Measurements from ENCODE around the gene PLXNB3. TPM values are rescaled to one million over a fixed set of nuclear protein-coding genes. Genes with fewer than 3 reads are reported as not detected.
"Not testable (repeated sequence)": the region's sequence is repeated elsewhere in the genome, so short reads cannot be mapped to it uniquely, and the experiment has no call there.

The PLXNB3 gene
- total RNA-seq, 1 donor from 2014 or later: 1.0 TPM

- Histone ChIP-seq H3K4me1 (ENCODE audit: control insufficient read depth in 3 of 3, insufficient read depth in 3 of 3, low read length in 3 of 3) (no peaks in the 10 kb centered on the region), H3K9me3 (ENCODE audit: control insufficient read depth in 3 of 3, low read length in 3 of 3) (no peaks in the 10 kb centered on the region), H3K27me3 (ENCODE audit: control insufficient read depth in 3 of 3, insufficient read depth in 3 of 3, low read length in 3 of 3) (peaks cover 0 to 4% (median 0%) of the 10 kb centered on the region in 3 donors), H3K27ac (ENCODE audit: low read depth, low read length) (no peak overlapping the region), H3K9ac (ENCODE audit: low read depth in 1 of 3, low read length in 3 of 3) (no peak overlapping the region), H3K4me3 (ENCODE audit: low read length in 3 of 3) (no peak overlapping the region), H3K36me3 (ENCODE audit: control insufficient read depth in 3 of 3, insufficient read depth in 3 of 3, low read length in 3 of 3) (no peaks in the 10 kb centered on the region)
Measured at GRCh38 chrX:153807976-153808375, 43.9 kb downstream of the PLXNB3 start.

GRCh38 chrX:153812220-153812619, 48.2 kb downstream of the PLXNB3 start:
- H3K36me3 ChIP-seq (ENCODE audit: control insufficient read depth in 3 of 3, insufficient read depth in 3 of 3, low read length in 3 of 3): no peaks in the 10 kb centered on the region
- H3K27ac ChIP-seq (ENCODE audit: low read depth, low read length): no peak overlapping the region
- H3K4me1 ChIP-seq (ENCODE audit: control insufficient read depth in 3 of 3, insufficient read depth in 3 of 3, low read length in 3 of 3): no peaks in the 10 kb centered on the region
- H3K9me3 ChIP-seq (ENCODE audit: control insufficient read depth in 3 of 3, low read length in 3 of 3): no peaks in the 10 kb centered on the region
- no peak overlapping the region for H3K4me3 ChIP-seq (ENCODE audit: low read length in 3 of 3)
- peaks cover 0 to 8% (median 0%) of the 10 kb centered on the region in 3 donors for H3K27me3 ChIP-seq (ENCODE audit: control insufficient read depth in 3 of 3, insufficient read depth in 3 of 3, low read length in 3 of 3)
- no peak overlapping the region for H3K9ac ChIP-seq (ENCODE audit: low read depth in 1 of 3, low read length in 3 of 3)

GRCh38 chrX:153813161-153813560, 49.1 kb downstream of the PLXNB3 start:
- no peak overlapping the region for H3K27ac ChIP-seq (ENCODE audit: low read depth, low read length)
- no peaks in the 10 kb centered on the region for H3K4me1 ChIP-seq (ENCODE audit: control insufficient read depth in 3 of 3, insufficient read depth in 3 of 3, low read length in 3 of 3)
- peaks cover 0 to 8% (median 0%) of the 10 kb centered on the region in 3 donors for H3K27me3 ChIP-seq (ENCODE audit: control insufficient read depth in 3 of 3, insufficient read depth in 3 of 3, low read length in 3 of 3)
- no peaks in the 10 kb centered on the region for H3K9me3 ChIP-seq (ENCODE audit: control insufficient read depth in 3 of 3, low read length in 3 of 3)
- no peak overlapping the region for H3K9ac ChIP-seq (ENCODE audit: low read depth in 1 of 3, low read length in 3 of 3)
- H3K36me3 ChIP-seq (ENCODE audit: control insufficient read depth in 3 of 3, insufficient read depth in 3 of 3, low read length in 3 of 3): no peaks in the 10 kb centered on the region
- H3K4me3 ChIP-seq (ENCODE audit: low read length in 3 of 3): no peak overlapping the region

GRCh38 chrX:153814591-153815315, 50.7 kb downstream of the PLXNB3 start:
- peaks cover 2 to 6% (median 5%) of the 10 kb centered on the region in 3 donors for H3K4me1 ChIP-seq (ENCODE audit: control insufficient read depth in 3 of 3, insufficient read depth in 3 of 3, low read length in 3 of 3)
- H3K9ac ChIP-seq (ENCODE audit: low read depth in 1 of 3, low read length in 3 of 3): no peak overlapping the region
- H3K27ac ChIP-seq (ENCODE audit: low read depth, low read length): no peak overlapping the region
- H3K9me3 ChIP-seq (ENCODE audit: control insufficient read depth in 3 of 3, low read length in 3 of 3): no peaks in the 10 kb centered on the region
- H3K27me3 ChIP-seq (ENCODE audit: control insufficient read depth in 3 of 3, insufficient read depth in 3 of 3, low read length in 3 of 3): peaks cover 0 to 9% (median 0%) of the 10 kb centered on the region in 3 donors
- H3K36me3 ChIP-seq (ENCODE audit: control insufficient read depth in 3 of 3, insufficient read depth in 3 of 3, low read length in 3 of 3): no peaks in the 10 kb centered on the region
- no peak overlapping the region for H3K4me3 ChIP-seq (ENCODE audit: low read length in 3 of 3)

DNA sequence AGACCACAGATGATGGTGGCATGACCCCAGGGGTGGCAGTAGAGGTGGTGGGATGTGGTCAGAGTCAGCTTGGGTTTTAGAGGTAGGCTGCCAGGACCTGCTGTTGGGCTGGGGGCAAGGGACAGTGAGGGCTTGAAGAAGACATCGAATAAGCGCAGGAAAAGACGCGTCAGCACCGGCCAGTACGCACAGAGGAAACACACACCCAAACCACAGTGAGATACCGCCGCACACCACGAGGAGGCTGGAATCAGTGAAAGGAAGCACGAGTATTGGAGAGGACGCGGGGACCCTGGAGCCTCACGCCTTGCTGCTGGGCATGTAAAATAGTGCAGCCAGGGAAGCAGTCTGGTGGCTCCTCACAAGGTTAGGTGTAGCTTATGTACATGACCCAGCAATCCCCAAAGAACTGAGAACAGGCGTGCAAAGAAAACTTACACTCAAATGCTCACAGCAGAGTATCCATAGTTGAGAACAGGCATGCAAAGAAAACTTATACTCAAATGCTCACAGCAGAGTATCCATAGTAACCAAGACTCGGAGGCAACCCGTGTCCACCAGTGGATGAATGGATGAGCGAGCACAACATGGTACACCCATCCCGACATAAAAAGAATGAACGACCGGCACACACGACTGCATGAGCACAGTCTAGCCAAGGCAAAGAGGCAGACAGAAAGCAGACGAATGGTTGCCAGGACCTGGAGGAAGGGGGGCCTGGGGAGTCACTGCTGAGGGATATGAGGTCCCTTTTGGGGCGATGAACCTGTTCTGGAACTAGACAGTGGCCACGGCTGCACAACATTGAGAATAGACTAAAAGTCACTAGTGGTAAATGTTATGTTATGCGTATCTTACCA, 53.0 kb downstream of the PLXNB3 start:
- Histone ChIP-seq H3K9ac (ENCODE audit: low read depth in 1 of 3, low read length in 3 of 3) (no peak overlapping the region), H3K27me3 (ENCODE audit: control insufficient read depth in 3 of 3, insufficient read depth in 3 of 3, low read length in 3 of 3) (peaks cover 0 to 10% (median 0%) of the 10 kb centered on the region in 3 donors), H3K27ac (ENCODE audit: low read depth, low read length) (no peak overlapping the region), H3K36me3 (ENCODE audit: control insufficient read depth in 3 of 3, insufficient read depth in 3 of 3, low read length in 3 of 3) (no peaks in the 10 kb centered on the region), H3K9me3 (ENCODE audit: control insufficient read depth in 3 of 3, low read length in 3 of 3) (no peaks in the 10 kb centered on the region), H3K4me1 (ENCODE audit: control insufficient read depth in 3 of 3, insufficient read depth in 3 of 3, low read length in 3 of 3) (peaks cover 2 to 7% (median 5%) of the 10 kb centered on the region in 3 donors), H3K4me3 (ENCODE audit: low read length in 3 of 3) (no peak overlapping the region)

GRCh38 chrX:153818064-153818463, 54.0 kb downstream of the PLXNB3 start:
- not testable (repeated sequence) for H3K27ac ChIP-seq (ENCODE audit: low read depth, low read length); H3K9me3 ChIP-seq (ENCODE audit: control insufficient read depth in 3 of 3, low read length in 3 of 3); H3K36me3 ChIP-seq (ENCODE audit: control insufficient read depth in 3 of 3, insufficient read depth in 3 of 3, low read length in 3 of 3); H3K9ac ChIP-seq (ENCODE audit: low read depth in 1 of 3, low read length in 3 of 3); H3K4me3 ChIP-seq (ENCODE audit: low read length in 3 of 3); H3K4me1 ChIP-seq (ENCODE audit: control insufficient read depth in 3 of 3, insufficient read depth in 3 of 3, low read length in 3 of 3); H3K27me3 ChIP-seq (ENCODE audit: control insufficient read depth in 3 of 3, insufficient read depth in 3 of 3, low read length in 3 of 3)

- Histone ChIP-seq H3K9me3 (ENCODE audit: control insufficient read depth in 3 of 3, low read length in 3 of 3) (no peaks in the 10 kb centered on the region), H3K9ac (ENCODE audit: low read depth in 1 of 3, low read length in 3 of 3) (peak overlapping the region in 2 of 3 donors; percentile 23 to 60)
Measured at GRCh38 chrX:153818571-153819383, 54.7 kb downstream of the PLXNB3 start.

DNA sequence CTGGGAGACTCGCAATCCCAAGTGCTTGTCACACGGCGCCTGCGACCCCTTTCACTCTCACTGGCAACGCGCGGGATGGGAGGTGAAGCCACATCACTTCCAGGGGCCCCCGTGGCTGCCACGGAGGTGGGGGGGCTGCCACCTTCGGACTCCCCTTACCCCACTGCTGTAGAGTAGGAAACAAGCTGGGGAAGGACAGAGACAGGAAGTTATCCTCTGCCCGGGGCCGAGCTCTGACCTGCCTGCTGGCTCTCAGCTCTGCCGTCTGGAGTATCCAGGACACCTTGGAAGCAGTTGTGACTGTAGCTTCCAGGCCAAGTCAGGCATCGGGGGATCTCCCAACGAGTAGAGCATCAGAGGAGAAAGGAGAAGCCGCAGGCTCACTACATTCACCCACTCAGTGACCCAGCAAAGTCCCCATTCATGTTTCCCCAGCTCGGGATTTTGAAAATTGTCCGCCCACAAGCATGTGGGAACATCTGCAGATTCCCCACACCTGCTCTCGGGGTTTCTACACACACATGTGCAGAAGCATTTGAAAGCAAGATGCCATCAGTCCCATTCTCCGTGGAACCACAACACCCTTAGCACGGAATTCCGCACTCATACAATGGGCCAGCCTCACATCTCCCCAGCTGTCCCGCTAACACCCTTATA, 55.5 kb downstream of the PLXNB3 start:
- H3K27me3 ChIP-seq (ENCODE audit: control insufficient read depth in 3 of 3, insufficient read depth in 3 of 3, low read length in 3 of 3): peaks cover 0 to 15% (median 4%) of the 10 kb centered on the region in 3 donors
- H3K9ac ChIP-seq (ENCODE audit: low read depth in 1 of 3, low read length in 3 of 3): peak overlapping the region in 2 of 3 donors; percentile 23 to 60
- no peak overlapping the region for H3K27ac ChIP-seq (ENCODE audit: low read depth, low read length)
- H3K4me3 ChIP-seq (ENCODE audit: low read length in 3 of 3): peak overlapping the region; percentile 35 to 48 (median 37)
- H3K36me3 ChIP-seq (ENCODE audit: control insufficient read depth in 3 of 3, insufficient read depth in 3 of 3, low read length in 3 of 3): no peaks in the 10 kb centered on the region
- H3K4me1 ChIP-seq (ENCODE audit: control insufficient read depth in 3 of 3, insufficient read depth in 3 of 3, low read length in 3 of 3): peaks cover 2 to 7% (median 5%) of the 10 kb centered on the region in 3 donors
- H3K9me3 ChIP-seq (ENCODE audit: control insufficient read depth in 3 of 3, low read length in 3 of 3): no peaks in the 10 kb centered on the region

More at GRCh38 chrX:153818571-153819383, 54.7 kb downstream of the PLXNB3 start:
- Histone ChIP-seq H3K27ac (ENCODE audit: low read depth, low read length) (no peak overlapping the region), H3K4me3 (ENCODE audit: low read length in 3 of 3) (peak overlapping the region; percentile 37 to 49 (median 48)), H3K36me3 (ENCODE audit: control insufficient read depth in 3 of 3, insufficient read depth in 3 of 3, low read length in 3 of 3) (no peaks in the 10 kb centered on the region), H3K27me3 (ENCODE audit: control insufficient read depth in 3 of 3, insufficient read depth in 3 of 3, low read length in 3 of 3) (peaks cover 0 to 12% (median 1%) of the 10 kb centered on the region in 3 donors), H3K4me1 (ENCODE audit: control insufficient read depth in 3 of 3, insufficient read depth in 3 of 3, low read length in 3 of 3) (peaks cover 2 to 7% (median 5%) of the 10 kb centered on the region in 3 donors)

DNA sequence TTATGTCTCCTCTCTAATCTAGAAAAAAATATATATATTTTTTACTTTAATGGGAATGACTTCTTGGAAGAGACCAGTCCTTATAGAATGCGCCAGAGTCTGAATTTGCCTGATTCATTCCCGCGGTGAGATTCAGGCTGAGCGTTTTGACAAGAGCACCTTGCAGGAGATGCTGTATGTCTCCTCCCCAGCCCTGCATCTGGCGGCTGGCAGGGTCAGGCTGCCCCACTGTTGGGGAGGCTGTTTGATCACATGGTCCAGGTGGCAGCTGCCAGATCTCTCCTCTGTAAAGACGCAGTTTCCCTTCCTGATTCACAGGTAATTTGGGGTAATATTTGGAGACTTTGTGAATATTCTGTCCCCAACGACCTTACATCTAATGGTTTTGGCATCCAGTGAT, 56.6 kb downstream of the PLXNB3 start:
- no peak overlapping the region for H3K27ac ChIP-seq (ENCODE audit: low read depth, low read length)
- no peak overlapping the region for H3K9ac ChIP-seq (ENCODE audit: low read depth in 1 of 3, low read length in 3 of 3)
- H3K9me3 ChIP-seq (ENCODE audit: control insufficient read depth in 3 of 3, low read length in 3 of 3): no peaks in the 10 kb centered on the region
- H3K4me3 ChIP-seq (ENCODE audit: low read length in 3 of 3): no peak overlapping the region
- H3K36me3 ChIP-seq (ENCODE audit: control insufficient read depth in 3 of 3, insufficient read depth in 3 of 3, low read length in 3 of 3): no peaks in the 10 kb centered on the region
- H3K27me3 ChIP-seq (ENCODE audit: control insufficient read depth in 3 of 3, insufficient read depth in 3 of 3, low read length in 3 of 3): peaks cover 0 to 15% (median 4%) of the 10 kb centered on the region in 3 donors
- peaks cover 2 to 7% (median 5%) of the 10 kb centered on the region in 3 donors for H3K4me1 ChIP-seq (ENCODE audit: control insufficient read depth in 3 of 3, insufficient read depth in 3 of 3, low read length in 3 of 3)
